CD1c-positive myeloid dendritic cell (primary cell): Measurements from ENCODE around the gene EYA2.
"Not testable (repeated sequence)": the region's sequence is repeated elsewhere in the genome, so short reads cannot be mapped to it uniquely, and the experiment has no call there.

Experiments used
- DNase-seq: peaks from one replicate; pipeline ENCODE4 v3.0.0-alpha.2; 2016; ENCODE audit errors: extremely low spot score

EYA2 gene

GRCh38 chr20:47173596-47174216 lies 279.1 kb downstream of the EYA2 start:
- DNase-seq: peak; percentile 3

GRCh38 chr20:47174456-47175243 lies 280.0 kb downstream of the EYA2 start:
- DNase-seq: no peak

DNA sequence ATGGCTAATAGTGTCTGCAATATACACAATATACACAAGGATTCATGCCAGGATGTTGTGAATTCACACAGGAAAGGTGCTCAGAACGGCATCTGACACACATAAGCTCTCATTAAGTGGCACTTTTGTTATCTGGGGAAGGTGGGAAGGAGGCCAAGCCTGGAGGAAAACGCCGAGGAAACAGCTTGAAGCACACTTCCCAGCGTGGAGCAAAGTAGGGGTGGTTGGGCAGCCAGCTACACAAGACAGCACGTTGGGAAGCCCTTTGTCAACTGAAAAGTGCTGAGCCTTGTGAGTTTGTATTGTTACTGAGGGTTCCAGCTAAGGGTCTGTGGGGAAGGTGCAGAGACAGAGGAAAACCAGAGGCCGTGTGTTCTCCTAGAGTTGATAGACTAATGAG lies 280.9 kb downstream of the EYA2 start:
- DNase-seq: no peak

- DNase-seq: not testable (repeated sequence)
Observed at GRCh38 chr20:47176217-47176616, 281.6 kb downstream of the EYA2 start.

DNA sequence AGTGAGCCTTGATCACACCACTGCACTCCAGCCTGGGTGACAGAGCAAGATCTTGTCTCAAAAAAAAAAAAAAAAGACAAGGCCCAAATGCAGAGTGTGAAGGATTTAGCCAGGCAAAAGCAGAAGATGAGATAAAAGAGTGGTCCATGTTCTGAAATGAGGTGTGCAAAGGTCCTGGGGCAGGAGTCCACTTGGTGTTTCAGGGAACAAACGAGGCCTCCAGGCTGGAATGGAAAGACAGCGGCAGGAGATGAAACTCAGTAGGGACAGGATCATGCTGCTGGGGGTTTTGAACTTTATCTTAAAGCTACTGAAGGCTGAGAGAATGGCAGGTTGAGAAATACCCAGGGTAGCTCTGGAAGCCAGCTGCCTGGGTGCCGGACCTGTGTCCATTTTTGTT lies 283.6 kb downstream of the EYA2 start:
- DNase-seq: no peak

DNA sequence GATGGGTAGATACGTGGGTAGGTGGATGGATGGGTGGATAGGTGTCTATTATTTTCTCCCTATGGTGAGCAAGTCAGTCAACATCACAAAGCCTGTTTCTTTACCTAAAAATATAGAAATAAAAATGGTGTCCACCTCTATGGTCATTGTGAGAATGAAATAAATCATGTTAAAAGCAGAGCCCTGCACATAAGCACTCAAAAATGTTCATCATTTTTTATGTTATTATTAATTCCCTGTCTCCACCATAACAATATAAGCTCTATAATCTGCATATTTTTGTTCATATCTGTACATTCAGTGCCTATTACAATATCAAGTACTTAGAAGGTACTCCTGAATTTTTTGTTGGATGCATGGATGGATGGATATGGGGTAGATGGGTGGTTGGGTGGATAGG lies 284.2 kb downstream of the EYA2 start:
- DNase-seq: no peak

- DNase-seq: no peak
Observed at GRCh38 chr20:47179267-47179666, 284.6 kb downstream of the EYA2 start.

- DNase-seq: peak; percentile 74
Observed at GRCh38 chr20:47181056-47181862, 286.6 kb downstream of the EYA2 start.

DNA sequence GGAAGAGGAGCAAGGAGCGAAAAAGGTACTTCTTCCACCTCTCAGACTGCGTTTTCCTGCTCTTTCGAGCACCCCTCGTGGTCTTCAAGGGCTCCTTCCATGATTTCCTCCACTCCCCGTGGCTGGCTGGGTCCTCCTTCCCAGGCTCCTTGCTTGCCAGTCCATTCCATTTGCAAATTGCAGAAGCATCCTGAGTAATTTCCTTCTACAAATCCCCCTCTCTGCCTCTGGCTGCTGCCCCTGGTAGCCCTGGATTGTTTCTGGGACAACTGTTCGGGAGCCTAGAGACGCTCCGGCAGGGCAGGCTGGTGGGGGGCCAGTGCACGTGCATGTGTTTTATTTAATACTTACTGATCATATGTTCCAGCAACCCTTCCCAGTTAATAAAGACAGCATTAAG lies 288.7 kb downstream of the EYA2 start:
- DNase-seq: no peak

DNA sequence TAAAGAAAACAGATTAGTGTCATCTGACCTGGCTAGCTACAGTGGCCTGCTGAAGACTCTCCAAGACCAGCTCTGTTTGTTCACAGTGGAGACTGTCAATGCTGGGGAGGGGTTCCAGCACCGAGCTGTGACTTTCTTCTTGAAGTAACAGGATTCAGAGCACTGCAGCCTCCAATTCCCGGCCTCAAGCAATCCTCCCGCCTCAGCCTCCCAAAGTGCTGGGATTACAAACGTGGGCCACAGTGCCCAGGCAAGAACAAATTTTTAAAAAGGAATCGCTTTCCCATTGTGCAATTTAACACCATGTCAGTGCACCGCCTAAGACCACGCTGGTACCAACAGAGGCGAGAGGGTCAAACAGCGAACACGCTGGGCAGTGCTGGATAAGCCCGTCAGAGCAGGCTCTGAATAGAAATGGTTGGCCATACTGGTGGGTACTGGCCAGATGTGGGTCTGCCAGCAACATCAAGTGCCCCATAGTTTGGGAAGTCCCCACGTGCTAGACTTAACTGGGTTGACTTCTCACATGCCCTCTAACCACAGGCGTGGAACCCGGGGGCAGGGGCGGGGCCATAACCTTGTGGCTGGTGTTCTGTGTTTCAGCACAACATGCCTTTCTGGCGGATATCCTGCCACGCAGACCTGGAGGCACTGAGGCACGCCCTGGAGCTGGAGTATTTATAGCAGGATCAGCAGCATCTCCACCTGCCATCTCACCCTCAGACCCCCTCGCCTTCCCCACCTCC lies 293.0 kb downstream of the EYA2 start:
- DNase-seq: no peak

- no peak for DNase-seq
Observed at GRCh38 chr20:47188540-47188939, 293.9 kb downstream of the EYA2 start.

DNA sequence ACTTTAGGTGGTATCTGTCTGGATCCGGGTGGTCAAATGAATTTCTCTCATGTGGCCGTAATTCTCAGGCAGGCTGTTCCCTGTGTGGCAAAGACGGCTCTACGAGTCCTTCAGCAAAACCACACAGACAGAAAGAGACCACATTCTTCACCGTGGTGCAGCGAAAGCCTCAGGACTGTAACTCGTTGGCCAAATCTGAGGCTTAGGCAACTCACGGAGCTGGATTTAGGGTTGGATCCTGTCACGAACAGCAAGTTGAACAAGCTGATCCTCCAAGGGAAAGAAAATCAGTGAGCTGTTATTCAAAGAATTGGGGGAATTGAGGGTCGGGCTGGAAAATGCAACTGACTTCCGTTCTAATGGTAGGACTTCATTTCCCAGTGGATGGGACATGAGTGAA lies 294.4 kb downstream of the EYA2 start:
- no peak for DNase-seq

DNA sequence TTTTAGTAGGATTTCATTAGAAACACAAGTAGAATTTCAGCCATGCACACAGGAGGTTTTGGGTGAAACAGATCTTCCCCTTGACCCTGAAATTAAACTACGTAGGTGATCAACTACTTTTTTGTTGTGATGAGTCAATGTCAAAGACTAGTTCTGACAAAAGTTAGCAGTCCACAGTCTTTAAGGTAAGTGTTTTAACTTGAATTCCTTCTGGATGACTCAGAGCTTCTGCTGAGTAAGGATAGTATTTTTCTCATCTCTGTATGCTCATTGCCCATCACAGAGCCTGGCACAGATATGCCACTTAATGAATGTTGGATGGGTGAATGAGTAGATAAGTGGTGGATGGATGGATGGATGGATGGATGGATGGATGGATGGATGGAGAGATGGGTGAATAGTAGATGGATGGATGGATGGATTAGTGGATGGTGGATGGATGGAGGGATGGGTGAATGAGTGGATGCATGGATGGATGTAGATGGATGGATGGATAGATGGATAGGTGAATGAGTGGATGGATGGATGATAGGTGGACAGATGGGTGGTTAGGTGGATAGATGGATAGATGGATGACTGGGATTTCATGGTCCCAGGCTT lies 296.5 kb downstream of the EYA2 start:
- no peak for DNase-seq

GRCh38 chr20:47191956-47192355 lies 297.3 kb downstream of the EYA2 start:
- no peak for DNase-seq

DNA sequence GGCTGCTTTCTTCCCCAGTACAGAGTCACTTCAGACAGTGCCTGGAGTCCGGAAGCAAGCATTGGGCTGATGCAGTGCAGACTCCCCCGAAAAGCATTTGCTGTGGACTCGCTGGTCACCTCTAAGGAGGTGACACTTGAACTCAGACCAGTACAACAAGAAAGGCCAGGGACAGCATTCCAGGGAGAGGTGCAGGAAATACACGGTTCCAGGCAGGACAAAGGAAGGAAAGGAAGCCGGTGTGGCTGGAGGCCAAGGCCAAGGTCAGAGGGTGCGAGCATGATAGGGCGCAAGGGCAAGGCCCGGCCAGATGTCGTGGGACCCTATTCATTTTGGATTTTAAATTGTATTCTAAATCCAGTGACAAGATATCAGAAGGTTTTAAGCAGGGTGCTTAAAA lies 300.9 kb downstream of the EYA2 start:
- DNase-seq: no peak

GRCh38 chr20:47196091-47197081 lies 301.7 kb downstream of the EYA2 start:
- DNase-seq: peak; percentile 79

GRCh38 chr20:47198254-47198671 lies 303.6 kb downstream of the EYA2 start:
- no peak for DNase-seq

GRCh38 chr20:47198996-47199552 lies 304.4 kb downstream of the EYA2 start:
- DNase-seq: no peak

GRCh38 chr20:47201074-47201730 lies 306.6 kb downstream of the EYA2 start:
- DNase-seq: no peak
